Measurements from ENCODE around the gene FZD7. TPM values are rescaled to one million over a fixed set of nuclear protein-coding genes. Genes with fewer than 3 reads are reported as not detected.

Gene FZD7
- total and polyA plus RNA-seq, 7 donors = 1.8 to 32.1 (median 9.5) TPM

- H3K4me1 ChIP-seq = peaks cover 22% of the 10 kb centered on the region
- H3K4me3 ChIP-seq = no peak overlapping the region
- H3K27me3 ChIP-seq (ENCODE audit: insufficient read depth in 3 of 3, low read length in 2 of 3) = no peaks in the 10 kb centered on the region
- H3K36me3 ChIP-seq (ENCODE audit: insufficient read depth in 1 of 2, low read depth in 1 of 2) = no peaks in the 10 kb centered on the region
- no peak for DNase-seq
- no peak for TF ChIP-seq CTCF (IDR thresholded peaks at IDR 0.05)
- H3K9me3 ChIP-seq = no peaks in the 10 kb centered on the region
- WGBS, 3 donors = 81 to 85% (median 82%) methylated on average over 3 of the region's 3 CpGs
- ATAC-seq = no peak
- H3K27ac ChIP-seq = no peak overlapping the region
- intact Hi-C loops (cut with DNase I) = no loop called here
Measured at GRCh38 chr2:202065876-202066275, 32.2 kb downstream of the FZD7 start.

GRCh38 chr2:202066875-202067274 lies 33.2 kb downstream of the FZD7 start:
- Histone ChIP-seq H3K4me3 (no peak overlapping the region), H3K27me3 (ENCODE audit: insufficient read depth in 3 of 3, low read length in 2 of 3) (no peaks in the 10 kb centered on the region), H3K9me3 (no peaks in the 10 kb centered on the region), H3K4me1 (peaks cover 22% of the 10 kb centered on the region), H3K27ac (no peak overlapping the region), H3K36me3 (ENCODE audit: insufficient read depth in 1 of 2, low read depth in 1 of 2) (no peaks in the 10 kb centered on the region)
- WGBS, 3 donors = 56 to 83% (median 73%) methylated on average over 2 of the region's 2 CpGs
- DNase-seq (no peak), ATAC-seq (no peak)
- no peak for TF ChIP-seq CTCF (IDR thresholded peaks at IDR 0.05)
- intact Hi-C loops (cut with DNase I) = no loop called here

GRCh38 chr2:202067589-202067988 lies 33.9 kb downstream of the FZD7 start:
- intact Hi-C loops (cut with DNase I) = no loop called here
- Histone ChIP-seq H3K27ac (no peak overlapping the region), H3K4me1 (peaks cover 22% of the 10 kb centered on the region), H3K36me3 (ENCODE audit: insufficient read depth in 1 of 2, low read depth in 1 of 2) (no peaks in the 10 kb centered on the region), H3K4me3 (no peak overlapping the region), H3K9me3 (no peaks in the 10 kb centered on the region), H3K27me3 (ENCODE audit: insufficient read depth in 3 of 3, low read length in 2 of 3) (no peaks in the 10 kb centered on the region)
- ATAC-seq (no peak), DNase-seq (no peak)
- WGBS, 3 donors = 94 to 100% (median 94%) methylated on average over 1 of the region's 1 CpG
- no peak for TF ChIP-seq CTCF (IDR thresholded peaks at IDR 0.05)

- DNase-seq = no peak
- no peaks in the 10 kb centered on the region for H3K9me3 ChIP-seq
- ATAC-seq = peak in 1 of 4 donors; percentile 51
- no peak overlapping the region for H3K27ac ChIP-seq
- TF ChIP-seq CTCF (IDR thresholded peaks at IDR 0.05) = no peak
- H3K36me3 ChIP-seq (ENCODE audit: insufficient read depth in 1 of 2, low read depth in 1 of 2) = no peaks in the 10 kb centered on the region
- peaks cover 21% of the 10 kb centered on the region for H3K4me1 ChIP-seq
- 64 to 80% (median 68%) methylated on average over 11 of the region's 11 CpGs for WGBS, 3 donors
- no peaks in the 10 kb centered on the region for H3K27me3 ChIP-seq (ENCODE audit: insufficient read depth in 3 of 3, low read length in 2 of 3)
- no peak overlapping the region for H3K4me3 ChIP-seq
- intact Hi-C loops (cut with DNase I) = no loop called here
Measured at GRCh38 chr2:202069170-202070067, 35.8 kb downstream of the FZD7 start.
